ENCODE measurements around the gene IL17RE. TPM values are rescaled to one million over a fixed set of nuclear protein-coding genes. Genes with fewer than 3 reads are reported as not detected.

IL17RE gene
- total RNA-seq, 1 experiment from 2014 or later, result 4.0 TPM

DNA sequence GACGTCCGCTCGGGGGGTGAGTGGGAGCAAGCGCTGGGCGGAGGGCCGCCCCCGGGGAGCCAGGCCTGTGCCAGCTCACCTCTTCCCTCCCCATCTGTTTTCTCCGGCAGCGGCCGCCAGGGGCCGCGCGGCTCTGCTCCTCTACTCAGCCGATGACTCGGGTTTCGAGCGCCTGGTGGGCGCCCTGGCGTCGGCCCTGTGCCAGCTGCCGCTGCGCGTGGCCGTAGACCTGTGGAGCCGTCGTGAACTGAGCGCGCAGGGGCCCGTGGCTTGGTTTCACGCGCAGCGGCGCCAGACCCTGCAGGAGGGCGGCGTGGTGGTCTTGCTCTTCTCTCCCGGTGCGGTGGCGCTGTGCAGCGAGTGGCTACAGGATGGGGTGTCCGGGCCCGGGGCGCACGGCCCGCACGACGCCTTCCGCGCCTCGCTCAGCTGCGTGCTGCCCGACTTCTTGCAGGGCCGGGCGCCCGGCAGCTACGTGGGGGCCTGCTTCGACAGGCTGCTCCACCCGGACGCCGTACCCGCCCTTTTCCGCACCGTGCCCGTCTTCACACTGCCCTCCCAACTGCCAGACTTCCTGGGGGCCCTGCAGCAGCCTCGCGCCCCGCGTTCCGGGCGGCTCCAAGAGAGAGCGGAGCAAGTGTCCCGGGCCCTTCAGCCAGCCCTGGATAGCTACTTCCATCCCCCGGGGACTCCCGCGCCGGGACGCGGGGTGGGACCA lies 30.4 kb downstream of the IL17RE start:
- ATAC-seq, result peak; percentile 71
- peak; percentile 84 for DNase-seq
- TF ChIP-seq, protein P1, sequence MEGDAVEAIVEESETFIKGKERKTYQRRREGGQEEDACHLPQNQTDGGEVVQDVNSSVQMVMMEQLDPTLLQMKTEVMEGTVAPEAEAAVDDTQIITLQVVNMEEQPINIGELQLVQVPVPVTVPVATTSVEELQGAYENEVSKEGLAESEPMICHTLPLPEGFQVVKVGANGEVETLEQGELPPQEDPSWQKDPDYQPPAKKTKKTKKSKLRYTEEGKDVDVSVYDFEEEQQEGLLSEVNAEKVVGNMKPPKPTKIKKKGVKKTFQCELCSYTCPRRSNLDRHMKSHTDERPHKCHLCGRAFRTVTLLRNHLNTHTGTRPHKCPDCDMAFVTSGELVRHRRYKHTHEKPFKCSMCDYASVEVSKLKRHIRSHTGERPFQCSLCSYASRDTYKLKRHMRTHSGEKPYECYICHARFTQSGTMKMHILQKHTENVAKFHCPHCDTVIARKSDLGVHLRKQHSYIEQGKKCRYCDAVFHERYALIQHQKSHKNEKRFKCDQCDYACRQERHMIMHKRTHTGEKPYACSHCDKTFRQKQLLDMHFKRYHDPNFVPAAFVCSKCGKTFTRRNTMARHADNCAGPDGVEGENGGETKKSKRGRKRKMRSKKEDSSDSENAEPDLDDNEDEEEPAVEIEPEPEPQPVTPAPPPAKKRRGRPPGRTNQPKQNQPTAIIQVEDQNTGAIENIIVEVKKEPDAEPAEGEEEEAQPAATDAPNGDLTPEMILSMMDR (conservative IDR thresholded peaks at IDR 0.05; ENCODE audit: low read depth, low read length), result peak; percentile 84
- no peak for TF ChIP-seq EZH2phosphoT487 (IDR thresholded peaks at IDR 0.05; ENCODE audit: borderline replicate concordance, low read length)
- intact Hi-C loops (cut with micrococcal nuclease), result loop anchor here (1.0 to 5.0 kb wide), 4 partner anchors 17 to 216 kb away; partner anchors contain the start of gene RPUSD3
- peak overlapping the region; percentile 72 for H3K4me3 ChIP-seq (ENCODE audit: low read length)
- H3K36me3 ChIP-seq (ENCODE audit: low read depth, low read length), result peaks cover 17% of the 10 kb centered on the region
- H3K9me2 ChIP-seq (replicated peaks; ENCODE audit: low read length), result no peaks in the 10 kb centered on the region
- no peaks in the 10 kb centered on the region for H3K27me3 ChIP-seq (ENCODE audit: low read length)
- POLR2A ChIA-PET (ENCODE audit: unreplicated experiment), result interaction anchor here (0.6 to 1.9 kb wide), 5 partner anchors 13 to 113 kb away, joined by 4 to 25 read pairs (median 5); partner anchors contain the start of gene IL17RC
- peak overlapping the region; percentile 84 for H3K27ac ChIP-seq (ENCODE audit: low read length)
- CTCF ChIA-PET, result interaction anchor here (0.5 to 2.0 kb wide), 12 partner anchors 10 to 344 kb away, joined by 3 to 24 read pairs (median 4); no protein-coding TSS in a partner anchor
- peak overlapping the region; percentile 67 for H2AFZ ChIP-seq (ENCODE audit: low read length)
- TSS peak; percentile 57 for BruUV-seq (replicated peaks)
- H3K9ac ChIP-seq (ENCODE audit: low read length), result peak overlapping the region; percentile 81
- no peaks in the 10 kb centered on the region for H3K9me3 ChIP-seq (ENCODE audit: low read length)
- no peaks in the 10 kb centered on the region for H4K20me1 ChIP-seq (ENCODE audit: low read length)
- peak overlapping the region; percentile 91 for H3K4me2 ChIP-seq (ENCODE audit: low read length)
- peaks cover 33% of the 10 kb centered on the region for H3K4me1 ChIP-seq (ENCODE audit: insufficient read depth, low read length)
- H3F3A ChIP-seq (ENCODE audit: low read length, unreplicated experiment), result no peaks in the 10 kb centered on the region
- H3K79me2 ChIP-seq (ENCODE audit: low read length), result peaks cover 19% of the 10 kb centered on the region

DNA sequence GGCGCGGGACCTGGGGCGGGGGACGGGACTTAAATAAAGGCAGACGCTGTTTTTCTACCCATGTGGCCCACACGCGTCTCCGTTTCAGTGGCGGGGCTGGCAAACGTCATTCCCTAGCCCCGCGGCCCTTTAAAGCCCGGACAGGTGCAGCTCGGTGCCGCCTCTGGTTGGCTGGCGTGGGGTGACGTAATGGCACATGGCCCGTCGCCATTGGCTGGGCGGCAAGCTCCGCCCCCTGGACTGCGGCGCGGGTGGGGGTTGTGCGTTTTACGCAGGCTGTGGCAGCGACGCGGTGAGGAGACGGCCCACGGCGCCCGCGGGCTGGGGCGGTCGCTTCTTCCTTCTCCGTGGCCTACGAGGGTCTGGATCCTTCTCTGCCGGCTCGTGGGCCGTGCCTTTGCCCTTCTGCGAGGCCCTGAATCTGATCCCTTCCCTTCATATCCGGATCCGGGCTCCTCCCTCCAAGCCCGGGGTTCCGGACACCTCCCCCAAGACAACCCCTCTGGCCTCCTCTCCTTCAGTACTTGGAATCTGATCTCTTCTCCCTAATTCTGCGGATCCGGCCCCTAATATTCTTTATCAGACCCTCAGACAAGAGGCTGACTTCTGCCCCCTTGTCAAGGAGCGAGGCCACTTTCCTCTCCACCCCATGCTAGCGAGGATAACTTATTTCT lies 31.1 kb downstream of the IL17RE start, which contains the start of gene CRELD1:
Gene CRELD1 (plus strand): TSS at position 274 of the 674 bp plus-strand sequence. CDS start 605 bp downstream, outside the sequence.
- BruUV-seq (replicated peaks), result no TSS peak
- peak; percentile 80 for ATAC-seq

More for the DNA sequence above, 31.1 kb downstream of the IL17RE start, which contains the start of gene CRELD1:
- CTCF ChIA-PET, result interaction anchor here (0.5 to 2.0 kb wide), 4 partner anchors 13 to 218 kb away, joined by 3 to 24 read pairs (median 5); no protein-coding TSS in a partner anchor
- H3K4me2 ChIP-seq (ENCODE audit: low read length), result peak within 1 kb of the TSS; percentile 91
- peaks cover 19% of the 10 kb centered on the region for H3K79me2 ChIP-seq (ENCODE audit: low read length)
- peak within 1 kb of the TSS; percentile 84 for H3K27ac ChIP-seq (ENCODE audit: low read length)
- H3K4me1 ChIP-seq (ENCODE audit: insufficient read depth, low read length), result peaks cover 33% of the 10 kb centered on the region
- no peak for TF ChIP-seq EZH2phosphoT487 (IDR thresholded peaks at IDR 0.05; ENCODE audit: borderline replicate concordance, low read length)
- TF ChIP-seq EZH2 (IDR thresholded peaks at IDR 0.05; ENCODE audit: low read length, unreplicated experiment), result no peak
- TF ChIP-seq, protein P1 (conservative IDR thresholded peaks at IDR 0.05; ENCODE audit: low read depth, low read length), result no peak
- peak within 1 kb of the TSS; percentile 84 for H2AFZ ChIP-seq (ENCODE audit: low read length)
- H3K9me3 ChIP-seq (ENCODE audit: low read length), result no peaks in the 10 kb centered on the region
- H4K20me1 ChIP-seq (ENCODE audit: low read length), result no peaks in the 10 kb centered on the region
- no peaks in the 10 kb centered on the region for H3K27me3 ChIP-seq (ENCODE audit: low read length)
- POLR2A ChIA-PET (ENCODE audit: unreplicated experiment), result interaction anchor here (0.8 to 1.9 kb wide), 3 partner anchors 12 to 36 kb away, joined by 4 to 25 read pairs (median 8); partner anchors contain the start of gene IL17RC
- intact Hi-C loops (cut with micrococcal nuclease), result loop anchor here (1.0 to 5.0 kb wide), 4 partner anchors 17 to 216 kb away; partner anchors contain the start of gene RPUSD3
- peak within 1 kb of the TSS; percentile 72 for H3K4me3 ChIP-seq (ENCODE audit: low read length)
- peaks cover 14% of the 10 kb centered on the region for H3K36me3 ChIP-seq (ENCODE audit: low read depth, low read length)
- no peaks in the 10 kb centered on the region for H3K9me2 ChIP-seq (replicated peaks; ENCODE audit: low read length)
- no peaks in the 10 kb centered on the region for H3F3A ChIP-seq (ENCODE audit: low read length, unreplicated experiment)
- DNase-seq, result peak; percentile 97
- peak within 1 kb of the TSS; percentile 81 for H3K9ac ChIP-seq (ENCODE audit: low read length)

Measured in PC-3 (cell line).